GM12878 (cell line): ENCODE data around the gene MCTP2.

Experiments used
- BACH1 ChIP-seq: fragments of 450-650 bp; IDR thresholded peaks from 2 replicates; pipeline ENCODE4 v1.6.1; 2017; ENCODE audit warnings: mild to moderate bottlenecking, borderline replicate concordance
- TF ChIP-seq, protein P1 (sequence below): fragments of 450-650 bp; formaldehyde crosslinking; IDR thresholded peaks from 2 replicates; pipeline ENCODE4 v1.5.0; 2022; ENCODE audit warnings: mild to moderate bottlenecking, missing genetic modification characterization

DNA sequence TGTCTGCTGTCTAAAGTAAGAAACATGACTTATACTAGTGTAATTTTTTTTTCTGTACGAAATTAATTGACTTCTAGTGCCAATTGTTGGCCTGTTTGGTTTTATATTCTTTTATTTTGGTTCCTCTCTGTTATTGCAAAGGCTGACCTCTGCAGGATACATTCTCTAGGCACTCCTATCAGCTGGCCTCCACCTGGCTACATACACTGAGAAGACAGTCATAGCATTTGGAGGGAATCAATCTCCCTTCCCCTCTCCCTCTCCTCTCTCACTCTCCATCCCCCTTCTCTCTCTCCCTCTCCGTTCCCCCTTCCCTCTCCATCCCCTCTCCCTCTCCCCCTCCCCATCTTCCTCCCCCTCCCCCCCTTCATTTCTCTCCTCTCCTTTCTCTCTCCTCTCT lies 116.7 kb downstream of the MCTP2 start:
- TF ChIP-seq, protein P1, sequence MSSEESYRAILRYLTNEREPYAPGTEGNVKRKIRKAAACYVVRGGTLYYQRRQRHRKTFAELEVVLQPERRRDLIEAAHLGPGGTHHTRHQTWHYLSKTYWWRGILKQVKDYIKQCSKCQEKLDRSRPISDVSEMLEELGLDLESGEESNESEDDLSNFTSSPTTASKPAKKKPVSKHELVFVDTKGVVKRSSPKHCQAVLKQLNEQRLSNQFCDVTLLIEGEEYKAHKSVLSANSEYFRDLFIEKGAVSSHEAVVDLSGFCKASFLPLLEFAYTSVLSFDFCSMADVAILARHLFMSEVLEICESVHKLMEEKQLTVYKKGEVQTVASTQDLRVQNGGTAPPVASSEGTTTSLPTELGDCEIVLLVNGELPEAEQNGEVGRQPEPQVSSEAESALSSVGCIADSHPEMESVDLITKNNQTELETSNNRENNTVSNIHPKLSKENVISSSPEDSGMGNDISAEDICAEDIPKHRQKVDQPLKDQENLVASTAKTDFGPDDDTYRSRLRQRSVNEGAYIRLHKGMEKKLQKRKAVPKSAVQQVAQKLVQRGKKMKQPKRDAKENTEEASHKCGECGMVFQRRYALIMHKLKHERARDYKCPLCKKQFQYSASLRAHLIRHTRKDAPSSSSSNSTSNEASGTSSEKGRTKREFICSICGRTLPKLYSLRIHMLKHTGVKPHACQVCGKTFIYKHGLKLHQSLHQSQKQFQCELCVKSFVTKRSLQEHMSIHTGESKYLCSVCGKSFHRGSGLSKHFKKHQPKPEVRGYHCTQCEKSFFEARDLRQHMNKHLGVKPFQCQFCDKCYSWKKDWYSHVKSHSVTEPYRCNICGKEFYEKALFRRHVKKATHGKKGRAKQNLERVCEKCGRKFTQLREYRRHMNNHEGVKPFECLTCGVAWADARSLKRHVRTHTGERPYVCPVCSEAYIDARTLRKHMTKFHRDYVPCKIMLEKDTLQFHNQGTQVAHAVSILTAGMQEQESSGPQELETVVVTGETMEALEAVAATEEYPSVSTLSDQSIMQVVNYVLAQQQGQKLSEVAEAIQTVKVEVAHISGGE (CRISPR knock-in tag), result no peak
- no peak for TF ChIP-seq BACH1
